KOPT-K1 (cell line): ENCODE results near the gene PELI3.

Source experiments
- H3K27ac ChIP-seq: fragments of 200-600 bp; sonication (generic); 2 replicates; pipeline ENCODE4 v1.5.1; 2016; ENCODE audit warnings: antibody characterized with exemption, mild to moderate bottlenecking, low read depth, low read length; ENCODE audit not compliant: poor library complexity, severe bottlenecking
- H3K36me3 ChIP-seq: fragments of 200-600 bp; sonication (generic); 2 replicates; pipeline ENCODE4 v1.5.1; 2017; ENCODE audit warnings: antibody characterized with exemption, mild to moderate bottlenecking, low read length, moderate library complexity; ENCODE audit not compliant: insufficient read depth
- H3K9me3 ChIP-seq: fragments of 200-600 bp; sonication (generic); 2 replicates; pipeline ENCODE4 v1.5.1; 2017; ENCODE audit warnings: antibody characterized with exemption, low read length, mild to moderate bottlenecking; ENCODE audit not compliant: insufficient read depth, poor library complexity, severe bottlenecking

The PELI3 gene

DNA sequence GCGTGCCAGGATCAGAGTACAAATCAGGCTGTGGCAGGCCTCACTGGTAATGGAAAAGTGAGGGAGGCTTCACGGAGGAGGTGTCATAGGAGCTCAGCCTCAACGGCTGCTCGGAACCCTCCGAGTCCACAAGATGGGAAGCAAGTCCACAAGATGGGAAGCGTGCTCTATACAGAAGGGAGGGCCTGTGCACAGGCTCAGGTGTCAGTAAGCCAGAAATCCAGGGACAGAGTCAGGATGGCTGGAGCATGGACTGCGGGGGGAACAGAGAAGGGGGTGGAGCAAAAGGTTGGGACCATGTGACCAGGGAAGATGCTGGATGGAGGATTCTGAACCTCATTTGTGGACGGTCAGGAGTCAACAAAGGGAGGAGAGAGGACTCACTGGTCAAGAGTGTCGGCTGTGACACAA, 10.1 kb downstream of the PELI3 start:
- Histone ChIP-seq H3K27ac (no peak overlapping the region), H3K36me3 (no peaks in the 10 kb centered on the region), H3K9me3 (no peaks in the 10 kb centered on the region)

DNA sequence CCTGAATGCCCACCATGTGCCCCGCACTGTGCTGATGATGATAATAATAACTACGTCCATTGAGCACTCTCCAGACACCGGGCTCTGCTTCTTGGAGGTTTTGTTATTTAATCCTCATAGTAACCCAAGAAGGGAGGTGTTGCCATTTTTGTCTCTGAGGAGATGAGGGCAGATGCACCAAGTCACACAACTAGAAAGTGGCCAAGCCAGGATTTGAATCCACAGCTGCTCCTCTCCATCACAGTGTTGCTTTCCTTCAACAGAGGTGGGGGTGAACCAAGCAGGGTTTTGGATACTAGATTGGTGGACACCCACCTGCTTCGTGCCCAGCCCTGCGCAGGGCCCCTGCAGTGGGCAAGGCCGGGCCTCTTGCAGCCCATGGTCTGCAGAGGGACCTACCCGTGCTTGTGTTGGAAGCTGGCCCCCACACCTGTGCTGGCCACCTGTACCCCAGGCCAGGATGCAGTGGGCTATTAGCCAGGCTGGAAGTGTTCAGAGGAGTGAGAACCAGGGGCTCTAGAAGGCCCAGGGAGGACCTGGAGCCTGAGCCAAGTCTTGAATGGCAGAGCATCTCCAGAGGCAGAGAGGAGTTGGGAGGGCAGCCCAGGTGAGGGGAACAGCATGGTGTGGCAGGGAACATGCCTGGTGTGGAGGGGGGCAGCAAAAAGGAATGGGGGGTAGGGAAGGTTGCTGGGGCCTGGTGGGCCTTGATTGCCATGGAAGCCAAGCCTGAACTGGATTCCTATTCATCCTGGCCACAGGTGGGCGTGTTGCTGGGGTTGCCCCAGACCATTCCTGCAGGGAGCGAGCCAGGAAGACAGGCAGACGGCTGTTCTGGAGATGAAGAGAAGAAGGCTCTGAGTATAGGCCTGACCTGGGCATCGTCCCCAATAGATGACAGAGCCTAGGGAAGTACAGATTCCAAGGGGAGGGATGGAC, 10.8 kb downstream of the PELI3 start:
- Histone ChIP-seq H3K27ac (no peak overlapping the region), H3K36me3 (peaks cover 4% of the 10 kb centered on the region; the same call in 1 of the 2 replicates), H3K9me3 (no peaks in the 10 kb centered on the region)

DNA sequence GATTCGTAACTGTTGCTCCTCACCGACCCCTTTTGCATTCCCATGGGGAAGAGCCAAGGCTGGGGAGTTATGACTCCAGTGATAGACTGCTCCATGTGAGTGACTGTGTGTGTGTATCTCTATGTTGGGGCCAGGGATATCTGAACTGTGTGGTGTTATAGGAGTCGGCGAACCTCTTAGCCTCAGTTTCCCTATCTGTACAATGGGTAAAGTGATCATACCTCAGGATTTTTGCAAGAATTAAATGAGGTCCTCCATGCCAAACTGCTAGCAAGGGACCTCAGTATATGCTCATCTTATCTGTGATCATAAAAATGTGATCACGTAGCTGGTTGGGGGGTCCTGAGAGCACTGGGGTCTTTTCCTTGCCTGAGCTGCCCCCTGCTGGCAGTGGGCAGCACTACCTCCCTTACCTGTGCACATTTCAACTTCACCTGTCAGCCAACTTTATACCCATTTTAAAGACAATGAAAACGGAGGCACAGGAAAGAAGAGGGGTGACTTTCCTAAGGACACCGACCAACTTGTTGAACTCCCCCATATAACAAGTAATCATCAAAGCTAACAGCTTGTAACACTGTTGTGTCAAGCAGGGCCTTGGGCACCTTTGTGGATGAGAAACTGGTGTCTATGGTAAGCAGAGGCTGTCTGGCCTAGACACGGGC, 12.2 kb downstream of the PELI3 start:
- H3K36me3 ChIP-seq: peaks cover 17% of the 10 kb centered on the region; the same call in 1 of the 2 replicates

DNA sequence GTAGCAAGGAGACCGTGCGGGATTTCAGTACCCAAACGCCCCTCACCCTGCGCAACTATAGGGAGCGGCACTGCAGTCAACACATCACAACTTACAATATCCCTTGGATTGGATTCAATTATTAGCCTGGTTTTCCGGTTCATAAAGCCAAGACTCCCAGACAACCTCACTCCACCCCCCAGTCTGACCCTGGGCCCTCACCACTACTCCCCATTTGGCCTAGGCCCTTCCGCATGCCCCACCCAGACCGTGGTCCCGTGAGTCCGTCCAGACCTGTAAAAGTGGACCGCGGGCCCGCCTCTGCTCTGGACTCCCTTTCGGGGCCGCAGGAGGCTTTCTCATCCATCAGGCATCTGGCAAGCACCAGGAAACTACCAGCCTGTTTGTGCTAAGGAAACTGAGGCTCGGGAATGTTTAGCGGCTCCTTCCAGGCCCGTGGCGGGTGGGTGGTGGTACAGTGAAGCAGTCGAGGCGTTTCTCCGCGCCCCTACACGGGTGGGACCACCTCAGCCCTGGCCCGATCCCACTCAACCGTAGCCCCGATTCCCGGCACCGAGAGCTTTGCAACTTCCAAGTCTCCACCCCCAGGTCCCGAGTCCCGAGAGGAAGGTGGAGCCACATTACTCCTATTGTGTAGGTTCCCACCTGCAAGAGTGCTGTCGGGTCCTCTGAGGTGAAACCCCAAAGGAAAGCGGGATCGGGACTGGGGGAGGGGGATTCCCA, 12.8 kb downstream of the PELI3 start:
- Histone ChIP-seq H3K27ac (peak overlapping the region; percentile 78), H3K9me3 (no peaks in the 10 kb centered on the region), H3K36me3 (peaks cover 22% of the 10 kb centered on the region; the same call in 1 of the 2 replicates)

More for the DNA sequence above, 12.2 kb downstream of the PELI3 start:
- H3K9me3 ChIP-seq: no peaks in the 10 kb centered on the region
- H3K27ac ChIP-seq: peak overlapping the region; percentile 78

DNA sequence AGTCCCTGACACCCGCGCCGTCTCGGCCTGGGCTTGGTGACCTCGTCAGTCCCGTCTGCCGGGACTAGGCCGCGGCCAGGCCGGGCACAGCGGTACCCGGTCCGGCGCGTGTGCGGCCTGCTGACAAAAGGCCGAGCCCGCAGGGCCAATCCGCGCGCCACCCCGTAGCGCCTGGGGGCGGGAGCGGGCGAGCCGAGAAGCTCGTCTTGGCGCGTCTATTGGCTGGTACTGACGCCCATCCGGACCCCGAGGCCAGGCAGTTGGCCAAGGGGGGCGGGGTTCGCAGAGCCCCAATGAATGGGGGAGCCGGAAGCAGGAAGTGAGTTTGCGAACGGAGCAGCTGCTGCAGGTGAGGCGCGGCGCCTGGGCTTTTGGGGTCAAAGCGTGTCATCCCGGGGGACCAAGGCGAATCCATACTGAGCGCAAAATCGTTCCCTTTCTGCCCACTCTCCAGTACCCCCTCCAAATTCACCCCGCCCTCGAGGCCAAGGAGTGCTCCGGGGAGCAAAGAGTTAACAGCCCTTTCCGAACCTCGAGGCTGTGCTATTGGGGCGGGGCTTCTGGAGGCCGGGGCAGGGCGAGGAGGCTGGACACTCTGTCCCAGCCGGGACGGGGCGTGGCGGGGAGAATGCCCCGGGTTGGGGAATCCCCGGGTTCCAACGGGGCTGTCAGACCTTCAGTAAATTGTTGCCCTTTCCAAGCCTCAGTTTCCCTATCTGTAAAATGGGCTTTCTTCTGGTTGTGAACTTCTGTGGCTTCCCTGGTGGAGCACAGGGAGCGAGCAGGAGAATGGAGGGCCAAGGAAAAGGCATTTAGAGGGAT, 13.6 kb downstream of the PELI3 start, which contains the start of gene DPP3:
TSS of gene DPP3 (plus strand) at position 318 of the 822 bp plus-strand sequence. CDS start 1,767 bp downstream, outside the sequence.
- Histone ChIP-seq H3K27ac (peak within 1 kb of the TSS; percentile 78), H3K9me3 (no peaks in the 10 kb centered on the region), H3K36me3 (peaks cover 30% of the 10 kb centered on the region; the same call in 1 of the 2 replicates)

DNA sequence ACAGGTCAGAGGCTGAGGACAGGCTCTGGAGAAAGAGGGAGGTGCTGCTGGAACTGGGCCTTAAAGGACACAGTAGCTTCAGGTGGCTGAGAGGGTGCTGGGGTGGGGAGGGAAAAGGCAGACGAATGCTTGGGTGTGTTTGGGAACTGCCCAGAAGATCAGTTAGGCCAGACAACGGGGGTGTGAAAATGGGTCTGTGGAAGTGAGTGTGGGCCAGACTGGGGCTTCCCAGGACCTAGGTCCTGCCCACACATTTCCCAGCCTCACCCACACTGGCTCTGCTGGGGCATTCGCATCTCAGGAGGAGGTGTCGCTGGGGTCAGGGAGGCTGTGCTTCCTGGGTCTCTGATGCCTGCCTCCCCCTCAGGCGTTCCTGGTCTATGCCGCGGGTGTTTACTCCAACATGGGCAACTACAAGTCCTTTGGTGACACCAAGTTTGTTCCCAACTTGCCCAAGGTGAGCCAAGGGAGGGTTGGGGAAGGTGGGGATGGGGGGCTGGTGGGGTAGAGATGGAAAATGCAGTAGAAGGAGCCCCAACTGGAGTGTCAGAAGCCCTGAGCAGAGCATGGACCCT, 18.2 kb downstream of the PELI3 start:
- no peak overlapping the region for H3K27ac ChIP-seq
- no peaks in the 10 kb centered on the region for H3K9me3 ChIP-seq
- peaks cover 76% of the 10 kb centered on the region for H3K36me3 ChIP-seq

DNA sequence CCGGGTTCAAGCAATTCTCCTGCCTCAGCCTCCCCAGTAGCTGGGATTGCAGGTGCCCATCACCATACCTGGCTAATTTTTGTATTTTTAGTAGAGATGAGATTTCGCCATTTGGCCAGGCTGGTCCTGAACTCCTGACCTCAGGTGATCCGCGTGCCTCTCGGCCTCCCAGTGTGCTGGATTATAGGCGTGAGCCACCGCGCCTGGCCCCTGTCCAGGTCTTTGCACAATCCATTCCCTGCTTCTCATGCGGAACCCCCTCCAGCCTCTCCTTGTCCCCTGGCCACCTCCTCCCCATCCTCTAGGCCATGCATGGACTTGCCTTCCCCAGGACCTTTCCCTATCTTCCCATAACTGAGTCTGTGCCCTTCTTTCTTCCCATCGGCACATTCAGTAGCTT, 22.3 kb downstream of the PELI3 start:
- peaks cover 94% of the 10 kb centered on the region for H3K36me3 ChIP-seq
- no peaks in the 10 kb centered on the region for H3K9me3 ChIP-seq
- no peak overlapping the region for H3K27ac ChIP-seq

DNA sequence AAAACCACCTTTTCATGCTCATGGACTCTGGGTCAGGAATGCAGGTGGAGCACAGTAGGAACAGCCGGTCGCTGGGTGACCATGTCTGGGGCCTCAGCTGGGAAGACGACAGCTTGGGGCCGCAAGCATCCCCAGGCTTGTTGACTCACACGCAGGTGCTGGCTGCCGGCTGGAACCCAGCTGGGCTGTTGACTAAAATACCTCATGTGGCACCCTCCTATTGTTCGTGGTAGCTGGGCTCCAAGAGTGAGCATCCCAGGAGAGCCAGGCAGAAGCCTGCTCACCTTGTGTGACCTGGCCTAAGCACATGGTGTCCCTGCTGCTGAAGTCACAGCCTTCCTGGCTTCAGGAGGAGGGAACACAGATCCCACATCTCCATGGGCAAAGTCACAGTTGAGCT, 22.9 kb downstream of the PELI3 start:
- Histone ChIP-seq H3K9me3 (no peaks in the 10 kb centered on the region), H3K27ac (no peak overlapping the region), H3K36me3 (peaks cover 96% of the 10 kb centered on the region)

DNA sequence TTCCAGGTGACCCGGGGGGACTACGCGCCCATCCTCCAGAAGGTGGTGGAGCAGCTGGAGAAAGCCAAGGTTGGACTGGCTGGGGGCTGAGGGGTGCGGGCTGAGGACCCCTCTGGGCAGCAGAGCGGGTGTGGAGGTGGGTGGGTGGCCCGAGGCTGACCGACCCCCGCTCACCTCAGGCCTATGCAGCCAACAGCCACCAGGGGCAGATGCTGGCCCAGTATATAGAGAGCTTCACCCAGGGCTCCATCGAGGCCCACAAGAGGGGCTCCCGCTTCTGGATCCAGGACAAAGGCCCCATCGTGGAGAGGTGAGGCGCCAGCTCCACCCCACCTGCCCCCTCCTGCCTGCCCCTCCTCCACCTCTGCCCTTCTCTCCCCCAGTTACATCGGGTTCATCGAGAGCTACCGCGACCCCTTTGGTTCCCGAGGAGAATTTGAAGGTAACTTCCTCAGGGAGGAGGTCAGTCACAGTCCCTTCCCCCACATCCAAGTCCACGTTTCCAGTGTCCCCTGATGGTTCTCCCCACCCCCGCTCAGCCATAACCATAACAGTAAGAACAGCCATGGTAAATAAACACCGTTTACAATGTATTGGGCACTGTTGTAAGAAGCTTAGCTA, 24.7 kb downstream of the PELI3 start:
- Histone ChIP-seq H3K9me3 (no peaks in the 10 kb centered on the region), H3K27ac (no peak overlapping the region), H3K36me3 (peaks cover 94% of the 10 kb centered on the region)

DNA sequence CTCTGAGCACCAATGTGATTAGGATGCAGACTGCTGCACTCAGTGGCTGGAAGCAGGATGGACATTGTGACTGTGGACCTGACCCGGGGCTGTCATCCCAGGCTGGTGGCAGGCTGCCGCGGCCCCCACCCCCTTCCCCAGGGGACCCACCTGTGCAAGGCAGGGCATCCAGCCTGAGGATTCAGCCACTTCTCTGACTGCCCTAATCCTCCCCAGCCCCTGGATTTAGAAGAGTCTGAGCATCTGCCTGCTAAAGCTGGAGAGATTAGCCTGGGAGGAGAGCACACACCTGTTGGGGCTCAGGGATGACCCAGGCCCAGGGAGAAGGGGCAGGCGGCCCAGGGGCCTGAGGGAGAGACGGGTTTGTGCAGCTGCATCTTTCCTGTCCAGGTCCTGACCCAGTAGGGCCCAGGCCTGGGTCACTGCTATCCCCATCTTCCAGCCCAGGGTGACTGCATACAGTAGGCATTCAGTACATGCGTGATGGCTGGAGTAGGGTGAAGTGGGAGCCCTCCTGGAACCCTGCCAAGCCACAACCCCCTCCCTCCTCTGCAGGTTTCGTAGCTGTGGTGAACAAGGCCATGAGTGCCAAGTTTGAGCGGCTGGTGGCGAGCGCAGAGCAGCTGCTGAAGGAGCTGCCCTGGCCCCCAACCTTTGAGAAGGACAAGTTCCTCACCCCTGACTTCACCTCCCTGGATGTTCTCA, 25.6 kb downstream of the PELI3 start:
- Histone ChIP-seq H3K27ac (no peak overlapping the region), H3K36me3 (peaks cover 94% of the 10 kb centered on the region)

DNA sequence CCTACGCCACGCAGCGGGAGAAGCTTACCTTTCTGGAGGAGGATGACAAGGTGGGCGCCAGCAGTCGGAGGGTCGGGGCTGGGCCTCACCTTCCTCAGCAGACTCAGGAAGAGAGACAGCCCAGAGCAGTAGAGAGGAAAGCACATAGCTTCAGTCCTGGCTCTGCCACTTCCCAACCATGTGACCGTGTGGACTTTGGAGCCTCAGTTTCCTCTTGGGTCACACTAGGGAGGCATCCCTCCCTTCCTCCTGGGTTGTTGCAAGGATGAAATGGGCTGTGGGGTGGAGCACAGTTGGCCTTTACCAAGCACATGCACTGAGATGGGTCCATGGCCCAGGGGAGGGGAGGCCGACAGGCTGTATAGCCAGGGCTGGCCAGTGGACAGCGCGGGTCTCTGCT, 26.4 kb downstream of the PELI3 start:
- peaks cover 89% of the 10 kb centered on the region for H3K36me3 ChIP-seq
- no peak overlapping the region for H3K27ac ChIP-seq
- no peaks in the 10 kb centered on the region for H3K9me3 ChIP-seq

More for the DNA sequence above, 25.6 kb downstream of the PELI3 start:
- no peaks in the 10 kb centered on the region for H3K9me3 ChIP-seq

DNA sequence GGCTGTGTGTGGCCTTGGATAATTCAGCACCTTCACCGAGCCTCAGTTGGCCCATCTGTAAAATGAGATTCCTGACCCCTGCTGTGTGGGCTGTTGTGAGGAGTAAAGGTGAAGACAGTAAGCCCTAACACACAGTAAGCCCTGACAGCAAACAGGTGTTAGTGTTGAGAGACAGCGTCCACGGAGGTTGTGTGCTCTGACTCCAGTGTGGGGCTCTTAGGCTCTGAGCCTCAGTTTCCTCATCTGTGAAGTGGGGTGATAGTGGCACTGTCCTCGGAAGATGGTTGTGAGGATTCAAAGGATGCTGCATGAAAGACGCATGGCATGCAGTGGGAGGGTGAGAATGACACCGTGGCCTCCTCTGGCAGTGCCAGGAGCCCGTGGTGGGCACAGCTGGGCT, 27.8 kb downstream of the PELI3 start:
- H3K36me3 ChIP-seq: peaks cover 89% of the 10 kb centered on the region

DNA sequence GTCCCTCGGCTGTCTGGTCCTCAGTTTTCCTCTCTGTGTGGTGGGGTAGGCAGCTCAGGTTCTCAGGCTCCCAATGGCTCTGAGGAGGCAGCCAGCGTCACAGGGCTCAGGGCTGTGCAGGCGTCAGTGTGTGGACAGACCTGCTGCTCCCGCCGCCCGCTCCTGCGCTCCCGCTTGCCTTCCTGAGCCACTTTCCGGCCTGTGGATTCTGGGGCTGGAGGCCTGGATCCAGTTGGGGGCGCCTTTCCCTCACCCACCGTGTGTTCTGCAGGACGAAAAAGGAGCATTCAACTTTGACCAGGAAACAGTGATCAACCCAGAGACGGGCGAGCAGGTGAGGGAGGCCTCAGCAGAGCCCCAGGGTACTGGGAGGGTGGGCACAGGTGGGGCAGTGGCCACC, 28.2 kb downstream of the PELI3 start:
- Histone ChIP-seq H3K9me3 (no peaks in the 10 kb centered on the region), H3K27ac (no peak overlapping the region), H3K36me3 (peaks cover 89% of the 10 kb centered on the region)

More for the DNA sequence above, 27.8 kb downstream of the PELI3 start:
- Histone ChIP-seq H3K9me3 (no peaks in the 10 kb centered on the region), H3K27ac (no peak overlapping the region)
